ENCODE data around the gene RUNX3. TPM values are rescaled to one million over a fixed set of nuclear protein-coding genes. Genes with fewer than 3 reads are reported as not detected.

The RUNX3 gene
- total and polyA plus RNA-seq, 2 donors (not counting 3 experiments of a cell fraction or from before 2014, with no cell fraction given): not detected

DNA sequence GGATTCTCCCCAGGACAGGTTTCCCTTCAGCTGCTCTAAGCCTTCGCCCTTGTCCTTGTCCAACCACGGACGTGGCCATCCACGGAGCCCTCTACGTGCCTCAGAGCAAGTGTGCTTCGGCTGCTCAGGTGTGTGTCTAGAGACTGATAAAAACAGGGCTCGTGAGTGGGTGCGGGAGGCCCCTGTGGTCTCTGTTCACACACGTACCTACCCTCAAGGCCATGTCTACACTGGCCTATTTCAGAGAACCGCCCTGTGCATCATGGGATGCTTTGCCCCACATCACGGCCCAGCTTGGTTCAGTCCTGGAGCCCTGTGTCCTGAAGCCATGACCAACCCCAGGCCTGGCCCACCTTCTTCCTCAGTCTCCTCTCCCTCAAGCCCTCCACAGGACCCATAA, 24.6 kb upstream of the RUNX3 start:
- Histone ChIP-seq H3K9ac (replicated peaks; ENCODE audit: extremely low read depth, insufficient read depth, low read length) (no peak overlapping the region), H3K4me1 (ENCODE audit: control insufficient read depth, extremely low read depth, insufficient read depth, low read length) (no peaks in the 10 kb centered on the region), H3K4me2 (ENCODE audit: insufficient read depth, low read length) (no peak overlapping the region), H3K79me2 (ENCODE audit: control insufficient read depth, insufficient read depth, low read length) (no peaks in the 10 kb centered on the region), H3K36me3 (ENCODE audit: control insufficient read depth in 2 of 2, extremely low read depth in 1 of 2, insufficient read depth in 2 of 2, low read length in 2 of 2) (no peaks in the 10 kb centered on the region), H3K4me3 (replicated peaks in 1 of 3; ENCODE audit: insufficient read depth in 1 of 3, low read depth in 1 of 3, low read length in 3 of 3) (no peak overlapping the region), H2AFZ (ENCODE audit: low read depth, low read length) (no peak overlapping the region), H3K27ac (ENCODE audit: insufficient read depth, low read depth, low read length) (no peak overlapping the region), H4K20me1 (replicated peaks; ENCODE audit: control insufficient read depth, extremely low read depth, insufficient read depth, low read length) (no peaks in the 10 kb centered on the region), H3K27me3 (ENCODE audit: control insufficient read depth in 2 of 2, insufficient read depth in 2 of 2, low read length in 2 of 2) (no peaks in the 10 kb centered on the region), H3K9me3 (replicated peaks; ENCODE audit: control insufficient read depth, insufficient read depth, low read length) (no peaks in the 10 kb centered on the region), H3K9me1 (replicated peaks; ENCODE audit: control insufficient read depth, extremely low read depth, insufficient read depth, low read length) (no peaks in the 10 kb centered on the region)
- intact Hi-C loops (cut with micrococcal nuclease): no loop called here
- no peak for FAIRE-seq
- dilution Hi-C loops (cut with MboI; ENCODE audit: extremely low pct_ligation_motif_present, low sequenced_read_pairs): no loop called here
- TF ChIP-seq, protein P1, sequence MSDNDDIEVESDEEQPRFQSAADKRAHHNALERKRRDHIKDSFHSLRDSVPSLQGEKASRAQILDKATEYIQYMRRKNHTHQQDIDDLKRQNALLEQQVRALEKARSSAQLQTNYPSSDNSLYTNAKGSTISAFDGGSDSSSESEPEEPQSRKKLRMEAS (IDR thresholded peaks at IDR 0.05; ENCODE audit: insufficient read depth, insufficient read length): no peak
- TF ChIP-seq GATA2 (IDR thresholded peaks at IDR 0.05; ENCODE audit: insufficient read depth, insufficient read length, low read depth, low read length): no peak
- TF ChIP-seq POLR2A (IDR thresholded peaks at IDR 0.05; ENCODE audit: low read depth, low read length): no peak
- TF ChIP-seq FOS (IDR thresholded peaks at IDR 0.05; ENCODE audit: borderline replicate concordance, insufficient read depth, low read length): no peak
- TF ChIP-seq, protein P2, sequence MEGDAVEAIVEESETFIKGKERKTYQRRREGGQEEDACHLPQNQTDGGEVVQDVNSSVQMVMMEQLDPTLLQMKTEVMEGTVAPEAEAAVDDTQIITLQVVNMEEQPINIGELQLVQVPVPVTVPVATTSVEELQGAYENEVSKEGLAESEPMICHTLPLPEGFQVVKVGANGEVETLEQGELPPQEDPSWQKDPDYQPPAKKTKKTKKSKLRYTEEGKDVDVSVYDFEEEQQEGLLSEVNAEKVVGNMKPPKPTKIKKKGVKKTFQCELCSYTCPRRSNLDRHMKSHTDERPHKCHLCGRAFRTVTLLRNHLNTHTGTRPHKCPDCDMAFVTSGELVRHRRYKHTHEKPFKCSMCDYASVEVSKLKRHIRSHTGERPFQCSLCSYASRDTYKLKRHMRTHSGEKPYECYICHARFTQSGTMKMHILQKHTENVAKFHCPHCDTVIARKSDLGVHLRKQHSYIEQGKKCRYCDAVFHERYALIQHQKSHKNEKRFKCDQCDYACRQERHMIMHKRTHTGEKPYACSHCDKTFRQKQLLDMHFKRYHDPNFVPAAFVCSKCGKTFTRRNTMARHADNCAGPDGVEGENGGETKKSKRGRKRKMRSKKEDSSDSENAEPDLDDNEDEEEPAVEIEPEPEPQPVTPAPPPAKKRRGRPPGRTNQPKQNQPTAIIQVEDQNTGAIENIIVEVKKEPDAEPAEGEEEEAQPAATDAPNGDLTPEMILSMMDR (IDR thresholded peaks at IDR 0.05; ENCODE audit: extremely low read depth in 1 of 2, insufficient read depth in 1 of 2, low read depth in 1 of 2, low read length in 2 of 2): no peak
- no peak for TF ChIP-seq POLR2AphosphoS5 (IDR thresholded peaks at IDR 0.05; ENCODE audit: insufficient read depth, low read depth, low read length)
- no peak for TF ChIP-seq MYC (IDR thresholded peaks at IDR 0.05; ENCODE audit: low read depth, low read length)
- no peak for TF ChIP-seq JUN (IDR thresholded peaks at IDR 0.05; ENCODE audit: borderline replicate concordance, insufficient read depth, insufficient read length, low read depth)
- no peak for TF ChIP-seq EZH2 (IDR thresholded peaks at IDR 0.05; ENCODE audit: borderline replicate concordance, low read depth, low read length, severe bottlenecking)
- no TSS peak for BruUV-seq (replicated peaks)
- POLR2A ChIA-PET: no interaction called here
- CTCF ChIA-PET: no interaction called here
- no peak for DNase-seq (ENCODE audit: low read depth, low spot score)
